Astrocyte of the cerebellum (primary cell): ENCODE measurements around the gene ALDH18A1.

Experiments
- DNase-seq: peaks from one replicate; pipeline ENCODE4 v3.0.0-alpha.2; 2011; ENCODE audit warnings: low read depth
- H3K4me3 ChIP-seq: 2 replicates; pipeline ENCODE4 v1.5.1; 2011; ENCODE audit warnings: mild to moderate bottlenecking, low read depth, low read length, moderate library complexity
- CTCF ChIP-seq: IDR thresholded peaks from 2 replicates; pipeline ENCODE4 v1.5.1; 2012; ENCODE audit warnings: low read length, low read depth, moderate library complexity, mild to moderate bottlenecking; ENCODE audit errors: missing control alignments
- in situ Hi-C: cut with HindIII; loops from 2 replicates; pipeline ENCODE4 v1.10.0; 2017; ENCODE audit warnings: low sequenced_read_pairs

The ALDH18A1 gene

GRCh38 chr10:95663496-95663895 is 7.0 kb upstream of the ALDH18A1 start:
- no peak for TF ChIP-seq CTCF
- in situ Hi-C loops = no loop called here
- no peak for DNase-seq
- H3K4me3 ChIP-seq = no peak overlapping the region

GRCh38 chr10:95661818-95662217 is 5.3 kb upstream of the ALDH18A1 start:
- H3K4me3 ChIP-seq = no peak overlapping the region
- DNase-seq = no peak
- in situ Hi-C loops = no loop called here
- no peak for TF ChIP-seq CTCF

- peak; percentile 11 for DNase-seq
- in situ Hi-C loops = no loop called here
- H3K4me3 ChIP-seq = no peak overlapping the region
- no peak for TF ChIP-seq CTCF
These were observed 3.8 kb upstream of the ALDH18A1 start for GRCh38 chr10:95660283-95660682.

- H3K4me3 ChIP-seq = no peak overlapping the region
- in situ Hi-C loops = no loop called here
- DNase-seq = no peak
- TF ChIP-seq CTCF = no peak
These were observed 739 bp upstream of the ALDH18A1 start for GRCh38 chr10:95657250-95657649.

- peak overlapping the region; percentile 79 for H3K4me3 ChIP-seq
- DNase-seq = no peak
- TF ChIP-seq CTCF = no peak
- in situ Hi-C loops = no loop called here
These were observed 780 bp downstream of the ALDH18A1 start for GRCh38 chr10:95655571-95656290.

GRCh38 chr10:95653895-95654294 is 2.6 kb downstream of the ALDH18A1 start:
- H3K4me3 ChIP-seq = no peak overlapping the region
- no peak for DNase-seq
- TF ChIP-seq CTCF = no peak
- in situ Hi-C loops = no loop called here
